WERI-Rb-1 (cell line): ENCODE data around the gene PHLPP1.

Source experiments
- DNase-seq: peaks from one replicate; pipeline ENCODE4 v3.0.0-alpha.2; 2020
- H3K27ac ChIP-seq: fragments of 250-450 bp; sonication (Bioruptor Pico); 2 replicates; pipeline ENCODE4 v1.5.1; 2020; ENCODE audit warnings: mild to moderate bottlenecking, moderate library complexity
- H3K27me3 ChIP-seq: fragments of 250-450 bp; sonication (Bioruptor Pico); 2 replicates; pipeline ENCODE4 v1.5.1; 2021; ENCODE audit warnings: mild to moderate bottlenecking, low read depth, moderate library complexity; ENCODE audit not compliant: insufficient read depth, severe bottlenecking
- H3K36me3 ChIP-seq: fragments of 250-450 bp; sonication (Bioruptor Pico); 2 replicates; pipeline ENCODE4 v1.5.1; 2020; ENCODE audit warnings: mild to moderate bottlenecking, moderate library complexity
- H3K4me3 ChIP-seq: 2 replicates; pipeline ENCODE4 v1.5.1; 2011; ENCODE audit warnings: low read depth, mild to moderate bottlenecking, control low read depth, low read length
- H3K9me3 ChIP-seq: fragments of 250-450 bp; sonication (Bioruptor Pico); 2 replicates; pipeline ENCODE4 v1.5.1; 2021; ENCODE audit warnings: mild to moderate bottlenecking, moderate library complexity; ENCODE audit not compliant: severe bottlenecking
- TF ChIP-seq, protein P1 (sequence below): IDR thresholded peaks from 2 replicates; pipeline ENCODE4 v1.5.1; 2011; ENCODE audit warnings: low read depth, mild to moderate bottlenecking, control low read depth, inconsistent platforms, low read length

PHLPP1 gene

DNA sequence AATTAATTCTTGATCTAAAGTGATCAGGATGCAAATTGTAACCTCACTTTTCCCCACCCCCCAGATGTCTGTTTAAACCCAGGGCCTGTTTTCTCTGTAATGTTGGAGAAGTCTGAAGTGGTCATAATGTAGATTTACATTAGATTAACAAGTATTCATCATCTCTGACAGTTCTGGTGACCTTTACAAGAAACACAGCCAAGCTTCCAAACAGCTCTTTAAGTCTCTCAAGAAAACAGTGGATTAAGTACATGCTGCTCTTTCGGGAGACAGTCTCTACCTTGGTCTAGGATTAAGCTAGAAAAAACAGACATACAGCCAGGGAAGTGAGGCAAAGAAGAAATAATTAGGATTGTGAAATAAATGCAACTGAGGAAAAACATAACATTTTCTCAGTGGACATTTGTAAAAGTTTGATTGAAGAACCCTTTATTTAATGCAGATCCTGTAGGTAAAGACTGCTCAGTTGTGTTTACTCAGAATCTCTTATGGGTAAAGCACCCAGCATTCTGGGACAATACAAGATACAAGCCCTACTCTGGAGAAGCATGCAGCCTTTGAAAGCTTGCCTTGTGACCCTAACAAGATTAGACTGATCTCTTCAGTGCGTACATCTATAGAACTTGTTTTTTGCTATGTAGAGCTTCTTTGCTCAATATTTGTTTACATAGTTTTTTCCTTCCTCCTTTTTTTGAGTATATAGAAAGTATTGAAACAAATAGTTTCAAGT lies 203.9 kb downstream of the PHLPP1 start:
- Histone ChIP-seq H3K27ac (peak overlapping the region; percentile 47), H3K4me3 (no peak overlapping the region), H3K9me3 (no peaks in the 10 kb centered on the region), H3K36me3 (peaks cover 13% of the 10 kb centered on the region), H3K27me3 (no peaks in the 10 kb centered on the region)
- TF ChIP-seq, protein P1, sequence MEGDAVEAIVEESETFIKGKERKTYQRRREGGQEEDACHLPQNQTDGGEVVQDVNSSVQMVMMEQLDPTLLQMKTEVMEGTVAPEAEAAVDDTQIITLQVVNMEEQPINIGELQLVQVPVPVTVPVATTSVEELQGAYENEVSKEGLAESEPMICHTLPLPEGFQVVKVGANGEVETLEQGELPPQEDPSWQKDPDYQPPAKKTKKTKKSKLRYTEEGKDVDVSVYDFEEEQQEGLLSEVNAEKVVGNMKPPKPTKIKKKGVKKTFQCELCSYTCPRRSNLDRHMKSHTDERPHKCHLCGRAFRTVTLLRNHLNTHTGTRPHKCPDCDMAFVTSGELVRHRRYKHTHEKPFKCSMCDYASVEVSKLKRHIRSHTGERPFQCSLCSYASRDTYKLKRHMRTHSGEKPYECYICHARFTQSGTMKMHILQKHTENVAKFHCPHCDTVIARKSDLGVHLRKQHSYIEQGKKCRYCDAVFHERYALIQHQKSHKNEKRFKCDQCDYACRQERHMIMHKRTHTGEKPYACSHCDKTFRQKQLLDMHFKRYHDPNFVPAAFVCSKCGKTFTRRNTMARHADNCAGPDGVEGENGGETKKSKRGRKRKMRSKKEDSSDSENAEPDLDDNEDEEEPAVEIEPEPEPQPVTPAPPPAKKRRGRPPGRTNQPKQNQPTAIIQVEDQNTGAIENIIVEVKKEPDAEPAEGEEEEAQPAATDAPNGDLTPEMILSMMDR, result no peak
- peak; percentile 19 for DNase-seq

DNA sequence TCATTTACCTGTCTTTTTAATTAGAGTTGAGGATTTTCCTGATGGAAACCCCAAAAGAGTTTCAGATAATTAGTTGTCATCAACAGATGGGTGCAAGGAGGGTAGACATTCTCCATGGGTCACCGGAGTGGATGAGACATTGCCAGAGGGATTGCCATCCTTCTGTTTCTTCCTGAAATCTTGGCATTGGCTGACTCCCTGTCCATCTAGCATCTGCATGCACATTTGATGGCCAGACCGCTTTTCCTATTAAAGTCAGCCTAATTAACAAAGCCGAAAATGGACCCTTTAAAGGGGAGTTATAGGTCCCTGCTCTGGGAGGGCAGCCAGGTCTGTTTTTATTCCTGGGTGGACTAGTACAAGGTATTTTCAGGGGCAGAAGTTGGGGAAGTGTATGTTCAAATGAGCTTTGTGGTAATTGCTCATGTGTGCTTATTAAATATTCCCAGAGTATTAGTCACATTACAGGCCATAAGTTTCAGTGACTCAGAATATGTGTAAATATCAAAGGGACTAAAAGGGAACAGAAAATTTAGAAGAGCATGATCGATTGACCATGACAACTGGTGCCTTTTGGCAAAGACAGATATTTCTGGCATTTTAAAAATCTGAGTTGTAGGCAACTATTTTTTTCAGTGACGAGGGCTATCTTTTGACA lies 209.8 kb downstream of the PHLPP1 start:
- DNase-seq, result no peak
- TF ChIP-seq, protein P1, result no peak
- no peak overlapping the region for H3K27ac ChIP-seq

DNA sequence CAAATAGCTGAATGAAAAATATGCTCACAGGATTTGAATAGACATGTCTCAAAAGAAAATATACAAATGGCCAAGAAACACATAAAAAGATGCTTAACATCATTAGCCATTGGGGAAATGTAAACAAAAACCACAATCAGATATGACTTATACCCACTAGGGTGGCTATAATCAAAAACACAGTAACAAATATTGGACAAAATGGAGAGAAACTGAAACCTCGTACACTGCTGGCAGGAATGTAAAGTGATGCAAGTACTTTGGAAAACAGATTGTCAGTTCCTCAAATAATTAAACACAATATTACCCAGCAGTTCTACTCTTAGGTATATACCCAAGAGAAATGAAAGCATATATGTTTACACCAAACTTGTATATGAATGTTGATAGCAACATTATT lies 213.0 kb downstream of the PHLPP1 start:
- Histone ChIP-seq H3K9me3 (no peaks in the 10 kb centered on the region), H3K27me3 (no peaks in the 10 kb centered on the region), H3K27ac (no peak overlapping the region), H3K4me3 (no peak overlapping the region), H3K36me3 (no peaks in the 10 kb centered on the region)
- DNase-seq, result no peak
- TF ChIP-seq, protein P1, result no peak

More for the DNA sequence above, 209.8 kb downstream of the PHLPP1 start:
- Histone ChIP-seq H3K27me3 (no peaks in the 10 kb centered on the region), H3K36me3 (peaks cover 5% of the 10 kb centered on the region), H3K4me3 (no peak overlapping the region), H3K9me3 (no peaks in the 10 kb centered on the region)

DNA sequence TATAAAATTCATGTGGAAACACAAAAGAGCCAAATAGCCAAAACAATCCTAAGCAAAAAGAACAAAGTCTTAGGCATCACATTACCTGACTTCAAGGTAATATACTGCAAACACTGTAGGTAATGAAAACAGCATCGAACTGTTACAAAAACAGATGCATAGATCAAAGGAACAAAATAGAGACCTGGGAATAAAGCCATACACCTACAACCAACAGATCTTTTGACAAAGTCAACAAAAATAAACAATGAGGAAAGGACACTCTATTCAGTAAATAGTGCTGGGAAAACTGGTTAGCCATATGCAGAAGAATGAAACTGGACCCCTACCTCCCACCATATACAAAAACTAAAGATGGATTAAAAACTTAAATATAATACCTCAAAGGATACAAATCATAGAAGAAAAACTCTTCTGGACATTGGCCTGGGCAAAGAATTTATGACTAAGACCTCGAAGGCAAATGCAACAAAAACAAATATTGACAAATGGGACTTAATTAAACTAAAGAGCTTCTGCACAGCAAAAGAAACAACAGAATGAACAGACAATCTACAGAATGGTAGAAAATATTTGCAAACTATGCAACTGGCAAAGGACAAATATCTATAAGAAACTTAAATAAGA lies 218.0 kb downstream of the PHLPP1 start:
- no peaks in the 10 kb centered on the region for H3K36me3 ChIP-seq
- H3K27me3 ChIP-seq, result no peaks in the 10 kb centered on the region
- no peak overlapping the region for H3K4me3 ChIP-seq
- no peak for DNase-seq
- TF ChIP-seq, protein P1, result no peak
- H3K9me3 ChIP-seq, result no peaks in the 10 kb centered on the region
- no peak overlapping the region for H3K27ac ChIP-seq

DNA sequence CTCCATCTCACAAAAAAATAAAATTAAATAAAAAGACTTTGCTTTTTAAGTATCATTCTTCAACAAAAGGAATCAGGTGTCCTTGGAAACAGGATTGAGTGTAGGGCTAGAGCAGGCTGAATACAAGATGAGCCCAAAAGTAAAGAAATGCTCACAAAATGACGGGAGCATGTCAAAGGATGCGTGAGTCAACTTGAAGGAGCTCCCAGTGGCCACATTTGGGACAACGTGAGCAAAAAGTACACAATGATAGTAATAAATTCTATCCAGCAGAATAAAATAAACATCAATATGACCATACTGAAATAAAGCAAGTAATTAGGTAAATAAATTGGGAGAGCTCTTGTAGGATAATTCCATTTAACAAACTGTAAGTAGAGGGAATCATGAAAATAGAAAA lies 220.7 kb downstream of the PHLPP1 start:
- H3K9me3 ChIP-seq, result no peaks in the 10 kb centered on the region
- TF ChIP-seq, protein P1, result no peak
- H3K27me3 ChIP-seq, result no peaks in the 10 kb centered on the region

More for the DNA sequence above, 220.7 kb downstream of the PHLPP1 start:
- DNase-seq, result no peak
- Histone ChIP-seq H3K27ac (no peak overlapping the region), H3K4me3 (no peak overlapping the region), H3K36me3 (no peaks in the 10 kb centered on the region)
